ENCODE measurements around the gene TNIP2.

Gene TNIP2, protein sequence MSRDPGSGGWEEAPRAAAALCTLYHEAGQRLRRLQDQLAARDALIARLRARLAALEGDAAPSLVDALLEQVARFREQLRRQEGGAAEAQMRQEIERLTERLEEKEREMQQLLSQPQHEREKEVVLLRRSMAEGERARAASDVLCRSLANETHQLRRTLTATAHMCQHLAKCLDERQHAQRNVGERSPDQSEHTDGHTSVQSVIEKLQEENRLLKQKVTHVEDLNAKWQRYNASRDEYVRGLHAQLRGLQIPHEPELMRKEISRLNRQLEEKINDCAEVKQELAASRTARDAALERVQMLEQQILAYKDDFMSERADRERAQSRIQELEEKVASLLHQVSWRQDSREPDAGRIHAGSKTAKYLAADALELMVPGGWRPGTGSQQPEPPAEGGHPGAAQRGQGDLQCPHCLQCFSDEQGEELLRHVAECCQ

DNA sequence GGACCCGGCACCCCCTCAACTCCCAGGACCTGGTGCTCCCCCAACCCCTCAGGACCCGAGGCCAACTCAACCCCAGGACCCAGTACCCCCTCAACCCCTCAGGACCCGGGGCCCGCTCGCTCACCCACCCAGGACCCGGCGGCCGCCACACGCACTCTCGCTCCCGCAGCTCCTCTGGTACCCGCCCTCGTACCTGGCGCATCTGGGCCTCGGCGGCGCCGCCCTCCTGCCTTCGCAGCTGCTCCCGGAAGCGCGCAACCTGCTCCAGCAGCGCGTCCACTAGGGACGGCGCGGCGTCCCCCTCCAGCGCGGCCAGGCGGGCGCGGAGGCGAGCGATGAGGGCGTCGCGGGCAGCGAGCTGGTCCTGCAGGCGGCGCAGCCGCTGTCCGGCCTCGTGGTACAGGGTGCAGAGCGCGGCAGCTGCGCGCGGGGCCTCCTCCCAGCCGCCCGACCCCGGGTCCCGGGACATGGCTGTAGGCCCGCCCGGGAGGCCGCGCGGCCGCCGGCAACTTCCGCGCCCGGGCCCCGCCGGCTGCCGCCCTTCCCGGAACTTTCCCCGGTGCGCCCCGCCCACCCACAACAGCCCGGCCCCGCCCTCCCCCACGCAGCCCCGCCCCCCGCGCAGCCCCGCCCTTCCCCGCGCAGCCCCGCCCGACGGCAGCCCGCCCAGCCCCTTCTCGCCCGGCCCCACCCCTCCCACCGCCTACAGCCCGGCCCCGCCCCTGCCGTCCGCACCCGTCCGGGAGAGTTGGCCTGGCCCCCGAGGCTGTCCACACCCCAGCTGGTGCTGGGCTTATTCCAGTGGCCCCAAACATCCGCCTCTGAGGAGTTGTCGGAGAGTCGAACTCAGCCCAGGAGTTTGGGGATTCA is at the start of gene TNIP2:
TSS of gene TNIP2 (minus strand) at position 516 of the 870 bp plus-strand sequence. CDS start at position 469, 47 bp downstream.
- peak; percentile 99 for DNase-seq (ENCODE audit: low spot score)

DNA sequence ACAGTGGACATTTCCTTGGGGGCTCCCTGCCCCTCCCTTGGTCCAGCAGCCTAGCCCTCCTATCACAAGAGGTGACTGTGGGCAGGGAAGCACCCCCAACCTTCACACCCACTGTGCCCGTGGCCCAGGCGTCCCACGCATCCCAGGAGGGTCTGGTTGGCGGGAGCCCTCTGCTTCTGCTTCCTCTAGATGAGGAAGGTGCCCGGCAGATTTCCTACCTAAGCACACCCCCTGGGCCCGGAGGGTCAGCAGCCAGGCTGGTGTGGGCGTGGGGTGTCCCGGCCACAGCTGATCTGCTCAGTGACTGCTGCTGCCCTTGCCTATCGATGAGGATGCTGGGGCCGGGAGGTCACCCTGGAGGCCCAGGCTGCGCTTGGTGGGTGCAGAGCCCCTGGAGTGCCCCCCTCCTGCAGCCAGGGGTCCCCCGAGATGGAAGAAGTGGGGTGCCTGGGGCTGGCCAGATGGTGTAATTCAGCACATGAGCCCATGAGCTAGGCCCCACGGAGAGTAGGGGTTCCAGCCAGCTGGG is 48.9 kb upstream of the TNIP2 start:
- no peak for DNase-seq (ENCODE audit: low spot score)

DNA sequence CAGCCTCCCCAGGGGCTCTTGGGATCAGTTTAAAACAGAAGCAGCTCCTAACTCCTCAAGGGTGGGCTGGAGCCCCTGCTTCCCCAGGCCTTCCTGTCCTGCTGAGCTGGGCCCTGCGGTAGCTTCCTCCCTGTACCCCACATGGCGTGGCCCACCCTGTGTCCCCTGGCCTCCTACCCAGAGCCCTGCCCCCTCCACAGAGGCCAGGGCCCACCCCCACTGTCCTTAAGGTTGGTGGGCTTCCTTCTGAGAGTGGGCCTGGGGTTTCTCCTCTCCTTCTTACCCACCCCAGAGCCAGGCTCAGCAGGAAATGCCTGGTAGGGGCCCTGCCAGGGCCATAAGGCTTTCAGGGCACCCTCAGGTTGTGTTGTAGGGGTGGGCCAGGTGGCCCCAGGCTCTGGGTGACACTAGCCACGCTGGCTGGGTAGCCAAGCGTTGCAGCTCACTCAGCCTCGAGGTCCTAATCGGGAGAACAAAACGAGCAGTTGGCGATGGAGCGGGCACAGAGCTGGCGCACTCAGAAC is 48.4 kb upstream of the TNIP2 start:
- no peak for DNase-seq (ENCODE audit: low spot score)

- DNase-seq (ENCODE audit: low spot score): peak; percentile 59
Observed at GRCh38 chr4:2803624-2804448, 47.7 kb upstream of the TNIP2 start.

GRCh38 chr4:2802618-2803531 is 46.7 kb upstream of the TNIP2 start:
- DNase-seq (ENCODE audit: low spot score): no peak

GRCh38 chr4:2800691-2801596 is 44.8 kb upstream of the TNIP2 start:
- peak; percentile 54 for DNase-seq (ENCODE audit: low spot score)

GRCh38 chr4:2799971-2800690 is 44.0 kb upstream of the TNIP2 start:
- no peak for DNase-seq (ENCODE audit: low spot score)

GRCh38 chr4:2799224-2799911 is 43.2 kb upstream of the TNIP2 start:
- DNase-seq (ENCODE audit: low spot score): no peak

DNA sequence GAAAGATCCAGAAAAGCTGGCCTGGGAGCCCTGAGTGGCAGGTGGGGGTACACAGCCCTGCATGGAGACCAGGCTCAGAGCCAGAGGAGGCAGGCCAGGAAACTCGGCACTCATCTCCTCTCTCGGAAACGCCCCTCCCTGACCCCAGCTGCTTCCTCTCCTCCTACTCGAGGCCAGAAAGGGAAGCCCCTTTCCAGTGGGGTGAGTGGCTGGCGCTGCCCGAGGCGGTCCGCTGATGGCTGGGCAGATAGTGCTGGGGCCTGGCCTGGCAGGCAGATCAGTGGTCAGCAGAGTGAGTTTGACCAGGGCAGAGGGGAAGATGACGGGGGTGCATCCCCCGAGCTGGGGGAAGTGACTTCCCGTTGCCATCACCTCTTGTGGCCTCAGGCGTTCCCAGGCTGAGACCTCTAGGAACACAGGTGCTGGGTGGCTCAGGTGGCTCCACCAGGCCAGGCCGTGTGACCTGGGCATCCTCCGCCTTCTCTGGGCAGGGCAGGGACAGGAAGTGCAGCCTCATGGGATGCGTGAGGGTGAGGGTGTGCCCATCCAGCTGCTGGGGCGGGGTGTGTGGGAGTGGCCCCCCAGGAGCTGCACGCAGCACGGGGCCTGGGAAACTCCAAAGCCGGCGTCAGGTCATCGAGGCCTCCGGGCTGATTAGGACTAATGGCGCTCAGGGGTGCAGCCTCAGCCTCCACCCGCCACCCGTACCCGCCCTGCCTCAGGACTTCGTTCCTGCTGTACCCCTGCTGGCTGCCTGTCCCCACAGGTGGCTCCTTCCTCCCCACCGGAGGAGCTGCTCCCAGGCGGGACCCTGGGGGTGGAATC is 42.5 kb upstream of the TNIP2 start:
- DNase-seq (ENCODE audit: low spot score): no peak

- DNase-seq (ENCODE audit: low spot score): no peak
Observed at GRCh38 chr4:2797545-2798305, 41.6 kb upstream of the TNIP2 start.

DNA sequence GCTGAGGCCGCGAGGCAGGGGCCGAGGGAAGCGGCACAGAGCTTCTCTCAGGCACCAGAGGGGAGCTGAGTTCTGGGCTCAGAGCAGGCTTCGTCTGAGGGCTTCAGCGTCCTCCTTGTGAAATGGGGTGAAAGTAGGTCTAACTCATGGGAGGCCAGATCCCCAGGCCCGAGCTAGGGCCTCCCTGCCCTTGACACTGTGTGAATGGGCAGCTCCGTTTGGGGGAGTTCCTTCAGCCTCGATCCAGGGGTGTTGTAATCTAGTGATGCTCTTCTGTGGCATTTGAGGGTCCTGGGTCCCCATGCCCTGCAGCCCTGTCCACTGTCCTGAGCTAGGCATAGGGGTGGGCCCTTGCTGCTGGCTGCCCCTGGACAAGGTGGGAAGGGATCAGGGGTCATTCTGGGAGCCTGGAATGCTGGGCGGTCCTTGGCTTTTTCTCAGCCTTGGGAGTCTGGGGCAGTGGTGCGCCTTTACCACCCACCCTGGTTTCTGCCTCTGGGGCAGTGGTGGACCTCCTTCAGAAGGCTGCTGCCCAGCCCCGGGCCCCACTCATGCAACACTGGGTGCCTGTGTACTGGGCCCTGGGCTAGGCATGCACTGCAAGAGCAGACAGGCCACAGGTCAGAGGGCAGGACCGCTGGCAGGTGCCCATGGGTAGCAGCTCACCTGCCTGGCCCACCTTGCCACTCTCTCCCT is 40.9 kb upstream of the TNIP2 start:
- no peak for DNase-seq (ENCODE audit: low spot score)

GRCh38 chr4:2795893-2796848 is 40.0 kb upstream of the TNIP2 start:
- peak; percentile 48 for DNase-seq (ENCODE audit: low spot score)

DNA sequence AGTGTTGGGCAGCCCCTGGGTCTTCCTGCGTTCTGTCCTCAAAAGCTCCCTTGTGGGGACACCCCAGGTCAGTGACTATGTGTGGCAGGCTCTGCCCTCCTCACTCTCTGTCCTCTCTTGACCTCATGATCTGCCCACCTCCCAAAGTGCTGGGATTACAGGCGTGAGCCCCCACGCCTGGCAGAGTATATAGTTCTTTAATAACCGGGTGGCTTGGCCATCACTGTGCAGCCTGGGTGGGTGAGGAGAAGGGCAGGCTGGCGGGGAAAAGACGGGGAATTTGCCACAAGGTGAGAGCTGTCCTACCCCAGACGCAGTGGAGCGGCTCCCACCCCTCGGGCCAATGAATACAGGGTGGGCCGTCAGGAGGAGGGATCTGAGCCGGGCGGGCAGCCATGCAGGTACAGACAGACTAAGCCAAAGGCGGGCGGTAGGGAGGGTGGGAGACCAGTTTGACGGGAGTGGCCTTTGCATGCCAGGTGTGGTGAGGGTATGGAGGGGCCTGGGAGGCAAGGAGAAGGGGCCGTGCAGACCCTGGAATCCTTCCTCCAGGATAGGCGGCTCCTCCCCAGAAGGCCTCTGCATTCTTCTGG is 39.3 kb upstream of the TNIP2 start:
- no peak for DNase-seq (ENCODE audit: low spot score)

Measured in AG08395 (cell line).